GM12878 (cell line): ENCODE data around the gene BBOX1. TPM values are rescaled to one million over a fixed set of nuclear protein-coding genes. Genes with fewer than 3 reads are reported as not detected.

Experiments
- ATAC-seq: fragments of 200-7000 bp; cut with Tn5 transposase; 3 replicates; pipeline ENCODE4 v1.9.1; 2020; ENCODE audit warnings: mild to moderate bottlenecking, moderate library complexity
- BruUV-seq: library from RNA; stranded (reverse); fragments of 400-500 nt; replicated peaks from 2 replicates; lab custom pipeline; 2021; lab: Mats Ljungman, UMichigan
- CTCF ChIA-PET: fragments of 300-600 bp; sonication (Branson Sonifier 250); formaldehyde crosslinking; extraction: SDS; loops from one replicate; lab custom pipeline; 2021; ENCODE audit warnings: inconsistent platforms; lab: Yijun Ruan, JAX
- POLR2A ChIA-PET: fragments of 350-600 bp; formaldehyde crosslinking; extraction: SDS; loops from one replicate; lab custom pipeline; 2021; ENCODE audit warnings: inconsistent platforms; lab: Charles Lee
- RAD21 ChIA-PET: fragments of 300-600 bp; sonication (Branson Sonifier 250); formaldehyde crosslinking; loops from one replicate; lab custom pipeline; 2023; ENCODE audit warnings: antibody characterized with exemption; ENCODE audit not compliant: unreplicated experiment; lab: Charles Lee
- SMC1A ChIA-PET: fragments of 300-600 bp; sonication (Branson Sonifier 250); formaldehyde crosslinking; loops from one replicate; lab custom pipeline; 2023; ENCODE audit not compliant: unreplicated experiment, uncharacterized antibody; lab: Charles Lee
- DNase-seq: peaks from one replicate; pipeline ENCODE4 v3.0.0-alpha.2; 2011; ENCODE audit warnings: low read depth, low spot score
- FAIRE-seq: peaks from 3 replicates; lab custom pipeline; 2011; peaks lifted over from hg19 to GRCh38; lab: Jason Lieb, UNC
- H2AFZ ChIP-seq: 2 replicates; pipeline ENCODE4 v1.6.0; 2011; ENCODE audit warnings: low read depth, low read length, control low read depth; ENCODE audit not compliant: control insufficient read depth
- H3K27ac ChIP-seq: 2 replicates; pipeline ENCODE4 v1.5.1; 2011; ENCODE audit warnings: control low read depth; ENCODE audit not compliant: control insufficient read depth, insufficient read depth
- H3K27me3 ChIP-seq, 2 experiments: replicated peaks in 1 of 2; 2 replicates each; pipeline versions ENCODE4 v1.6.0 to v1.6.1; 2011; ENCODE audit warnings: low read length in 1 of 2; ENCODE audit not compliant: control insufficient read depth in 2 of 2, insufficient read depth in 2 of 2
- H3K36me3 ChIP-seq, 2 experiments: 2 replicates each; pipeline ENCODE4 v1.5.1; 2011; ENCODE audit warnings: low read length in 1 of 2; ENCODE audit not compliant: control insufficient read depth in 2 of 2, insufficient read depth in 2 of 2
- H3K4me1 ChIP-seq: 2 replicates; pipeline ENCODE4 v1.6.1; 2011; ENCODE audit warnings: mild to moderate bottlenecking, low read length, moderate library complexity, mixed read lengths; ENCODE audit not compliant: control insufficient read depth, insufficient read depth
- H3K4me2 ChIP-seq: 2 replicates; pipeline ENCODE4 v1.6.0; 2011; ENCODE audit warnings: control low read depth; ENCODE audit not compliant: control insufficient read depth, insufficient read depth
- H3K4me3 ChIP-seq: fragments of 200-600 bp; sonication (generic); 2 replicates; pipeline ENCODE4 v1.5.1; 2016
- H3K79me2 ChIP-seq: 2 replicates; pipeline ENCODE4 v1.6.0; 2011; ENCODE audit warnings: low read length; ENCODE audit not compliant: control insufficient read depth, insufficient read depth
- H3K9ac ChIP-seq: 2 replicates; pipeline ENCODE4 v1.8.0; 2011; ENCODE audit warnings: low read length, control low read depth, mixed read lengths; ENCODE audit not compliant: control insufficient read depth, insufficient read depth
- H3K9me3 ChIP-seq: replicated peaks from 3 replicates; pipeline ENCODE4 v1.5.1; 2011; ENCODE audit warnings: mild to moderate bottlenecking, low read length; ENCODE audit not compliant: control insufficient read depth, insufficient read depth
- H4K20me1 ChIP-seq: 2 replicates; pipeline ENCODE4 v1.6.0; 2011; ENCODE audit not compliant: control insufficient read depth, insufficient read depth
- EP300 ChIP-seq, 2 experiments: fragments of 150-350 bp in 1 of 2; IDR thresholded peaks; 2 replicates each; pipeline ENCODE4 v1.6.1; 2011 to 2012; ENCODE audit warnings: low read depth in 2 of 2, low read length in 2 of 2, borderline replicate concordance in 1 of 2, improper control_type of control experiment in 1 of 2, inconsistent platforms in 1 of 2; ENCODE audit not compliant: control insufficient read depth in 1 of 2
- KDM1A ChIP-seq: fragments of 200-600 bp; sonication (generic); IDR thresholded peaks from 2 replicates; pipeline ENCODE4 v1.6.1; 2016; ENCODE audit warnings: borderline replicate concordance
- MEF2A ChIP-seq: IDR thresholded peaks from 2 replicates; pipeline ENCODE4 v1.6.1; 2011; ENCODE audit warnings: low read depth, mild to moderate bottlenecking, low read length, moderate library complexity; ENCODE audit not compliant: insufficient read depth
- NFYB ChIP-seq: IDR thresholded peaks from 2 replicates; pipeline ENCODE4 v1.6.1; 2011; ENCODE audit warnings: low read depth, mild to moderate bottlenecking, low read length, improper control_type of control experiment, moderate library complexity; ENCODE audit not compliant: insufficient read depth
- NRF1 ChIP-seq: conservative IDR thresholded peaks from 2 replicates; pipeline ENCODE4 v1.6.1; 2011; ENCODE audit warnings: mild to moderate bottlenecking, low read depth, low read length, improper control_type of control experiment
- SMARCA5 ChIP-seq: fragments of 450-650 bp; IDR thresholded peaks from 2 replicates; pipeline ENCODE4 v1.6.1; 2017; ENCODE audit warnings: mild to moderate bottlenecking
- TCF12 ChIP-seq: IDR thresholded peaks from 2 replicates; pipeline ENCODE4 v1.6.1; 2011; ENCODE audit warnings: low read depth, mild to moderate bottlenecking, low read length
- in situ Hi-C: fragments of 300-500 bp; cut with MboI; formaldehyde crosslinking; loops from 9 replicates; pipeline ENCODE4 v1.14.3; 2018; ENCODE audit warnings: mixed read lengths
- intact Hi-C: fragments of 100-400 bp; cut with micrococcal nuclease; formaldehyde crosslinking; loops from one replicate; pipeline ENCODE4 v1.14.2; 2022; ENCODE audit not compliant: unreplicated experiment
- polyA plus RNA-seq, 11 experiments: library from polyadenylated mRNA; depleted of rRNA in 4 of 11; unstranded in 6 of 11; stranded (reverse) in 5 of 11; fragments of >200 nt; fragmentation: Nextera tagmentation in 4 of 11; fragmentation: Illumina TruSeq in 1 of 11; extraction: Ambion mirVana in 4 of 11; extraction: Trizol in 1 of 11; gene quantifications; 1 replicate in 1 of 11; 2 replicates in 10 of 11; pipeline versions ENCODE4 v1.2.1 to v1.2.3, GENCODE V29; 2011 to 2016; ENCODE audit warnings: inconsistent platforms in 2 of 11, missing spikeins in 2 of 11, low read depth in 1 of 11
- total RNA-seq, 4 experiments: library from RNA; depleted of rRNA in 3 of 4; stranded (reverse); fragments of >200 nt in 3 of 4; fragmentation: Illumina TruSeq in 1 of 4; extraction: Trizol in 1 of 4; gene quantifications; 2 replicates each; pipeline versions ENCODE4 v1.2.1 to v1.2.3, GENCODE V29; 2013 to 2021
- TF ChIP-seq, protein P1 (sequence below): fragments of 450-650 bp; IDR thresholded peaks from 2 replicates; pipeline ENCODE4 v1.6.1; 2017; ENCODE audit warnings: antibody characterized with exemption, mild to moderate bottlenecking, moderate library complexity
- TF ChIP-seq, protein P2 (sequence below): fragments of 450-650 bp; formaldehyde crosslinking; IDR thresholded peaks from 2 replicates; pipeline ENCODE4 v1.4.0; 2022; ENCODE audit warnings: mild to moderate bottlenecking, moderate library complexity
- TF ChIP-seq, protein P3 (sequence below): fragments of 450-650 bp; IDR thresholded peaks from 2 replicates; pipeline ENCODE4 v1.6.1; 2016; ENCODE audit warnings: mild to moderate bottlenecking
- TF ChIP-seq, protein P4 (sequence below): fragments of 450-650 bp; IDR thresholded peaks from 2 replicates; pipeline ENCODE4 v1.6.1; 2016; ENCODE audit warnings: mild to moderate bottlenecking, moderate library complexity, borderline replicate concordance

The BBOX1 gene
- total and polyA plus RNA-seq, 10 of the 15 experiments (the other 5 are each of a cell fraction or from before 2014, with no cell fraction given) = 3.5 TPM; not detected in 9

DNA sequence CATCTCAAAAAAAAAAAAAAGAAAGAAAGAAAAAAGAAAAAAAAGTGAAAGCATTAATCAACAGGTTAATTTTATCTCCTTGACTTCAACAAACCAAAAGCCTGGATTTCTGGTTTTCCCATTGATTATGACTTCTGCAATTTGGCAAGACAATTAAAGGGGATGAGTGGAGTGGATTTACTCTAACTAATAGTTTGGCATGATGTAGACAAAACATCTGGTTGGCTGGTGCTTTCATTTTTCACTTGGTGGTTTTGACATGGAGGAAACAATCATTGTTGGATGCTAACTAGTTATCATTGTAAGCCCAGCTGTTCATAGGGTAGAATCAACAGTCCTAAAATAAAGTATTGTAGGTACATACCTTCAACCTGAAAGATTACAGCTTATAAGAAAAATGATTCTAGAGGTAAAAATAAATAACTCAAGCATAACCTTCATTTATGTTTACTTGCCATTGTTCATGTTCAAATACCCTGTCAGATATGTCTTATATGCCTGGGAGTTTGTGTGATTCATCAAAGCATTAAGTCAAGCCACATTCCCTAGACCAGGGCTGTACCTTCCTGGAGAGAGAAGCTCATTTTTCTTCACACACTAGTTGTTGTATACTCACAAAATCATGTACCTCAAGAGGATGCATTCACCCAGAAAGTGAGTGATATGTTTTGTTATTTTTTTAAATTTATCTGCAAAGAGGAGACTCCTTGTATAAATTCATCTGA, 31.6 kb upstream of the BBOX1 start:
- in situ Hi-C loops = no loop called here
- H3K9ac ChIP-seq = no peak overlapping the region
- BruUV-seq = no TSS peak
- ChIA-PET POLR2A (no interaction called here), RAD21 (no interaction called here), CTCF (no interaction called here), SMC1A (no interaction called here)
- no peaks in the 10 kb centered on the region for H3K79me2 ChIP-seq
- intact Hi-C loops = no loop called here
- H3K27ac ChIP-seq = no peak overlapping the region
- H3K4me1 ChIP-seq = no peaks in the 10 kb centered on the region
- no peak for DNase-seq
- no peaks in the 10 kb centered on the region for H3K36me3 ChIP-seq
- no peaks in the 10 kb centered on the region for H4K20me1 ChIP-seq
- H3K9me3 ChIP-seq = no peaks in the 10 kb centered on the region
- H3K27me3 ChIP-seq = no peaks in the 10 kb centered on the region
- no peak for ATAC-seq
- FAIRE-seq = no peak
- no peak overlapping the region for H2AFZ ChIP-seq
- no peak overlapping the region for H3K4me2 ChIP-seq
- H3K4me3 ChIP-seq = no peak overlapping the region
- no peak for TF ChIP-seq SMARCA5
- TF ChIP-seq, protein P1, sequence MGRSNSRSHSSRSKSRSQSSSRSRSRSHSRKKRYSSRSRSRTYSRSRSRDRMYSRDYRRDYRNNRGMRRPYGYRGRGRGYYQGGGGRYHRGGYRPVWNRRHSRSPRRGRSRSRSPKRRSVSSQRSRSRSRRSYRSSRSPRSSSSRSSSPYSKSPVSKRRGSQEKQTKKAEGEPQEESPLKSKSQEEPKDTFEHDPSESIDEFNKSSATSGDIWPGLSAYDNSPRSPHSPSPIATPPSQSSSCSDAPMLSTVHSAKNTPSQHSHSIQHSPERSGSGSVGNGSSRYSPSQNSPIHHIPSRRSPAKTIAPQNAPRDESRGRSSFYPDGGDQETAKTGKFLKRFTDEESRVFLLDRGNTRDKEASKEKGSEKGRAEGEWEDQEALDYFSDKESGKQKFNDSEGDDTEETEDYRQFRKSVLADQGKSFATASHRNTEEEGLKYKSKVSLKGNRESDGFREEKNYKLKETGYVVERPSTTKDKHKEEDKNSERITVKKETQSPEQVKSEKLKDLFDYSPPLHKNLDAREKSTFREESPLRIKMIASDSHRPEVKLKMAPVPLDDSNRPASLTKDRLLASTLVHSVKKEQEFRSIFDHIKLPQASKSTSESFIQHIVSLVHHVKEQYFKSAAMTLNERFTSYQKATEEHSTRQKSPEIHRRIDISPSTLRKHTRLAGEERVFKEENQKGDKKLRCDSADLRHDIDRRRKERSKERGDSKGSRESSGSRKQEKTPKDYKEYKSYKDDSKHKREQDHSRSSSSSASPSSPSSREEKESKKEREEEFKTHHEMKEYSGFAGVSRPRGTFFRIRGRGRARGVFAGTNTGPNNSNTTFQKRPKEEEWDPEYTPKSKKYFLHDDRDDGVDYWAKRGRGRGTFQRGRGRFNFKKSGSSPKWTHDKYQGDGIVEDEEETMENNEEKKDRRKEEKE = no peak
- TF ChIP-seq MEF2A = no peak
- TF ChIP-seq NRF1 = no peak
- TF ChIP-seq TCF12 = no peak
- TF ChIP-seq, protein P2, sequence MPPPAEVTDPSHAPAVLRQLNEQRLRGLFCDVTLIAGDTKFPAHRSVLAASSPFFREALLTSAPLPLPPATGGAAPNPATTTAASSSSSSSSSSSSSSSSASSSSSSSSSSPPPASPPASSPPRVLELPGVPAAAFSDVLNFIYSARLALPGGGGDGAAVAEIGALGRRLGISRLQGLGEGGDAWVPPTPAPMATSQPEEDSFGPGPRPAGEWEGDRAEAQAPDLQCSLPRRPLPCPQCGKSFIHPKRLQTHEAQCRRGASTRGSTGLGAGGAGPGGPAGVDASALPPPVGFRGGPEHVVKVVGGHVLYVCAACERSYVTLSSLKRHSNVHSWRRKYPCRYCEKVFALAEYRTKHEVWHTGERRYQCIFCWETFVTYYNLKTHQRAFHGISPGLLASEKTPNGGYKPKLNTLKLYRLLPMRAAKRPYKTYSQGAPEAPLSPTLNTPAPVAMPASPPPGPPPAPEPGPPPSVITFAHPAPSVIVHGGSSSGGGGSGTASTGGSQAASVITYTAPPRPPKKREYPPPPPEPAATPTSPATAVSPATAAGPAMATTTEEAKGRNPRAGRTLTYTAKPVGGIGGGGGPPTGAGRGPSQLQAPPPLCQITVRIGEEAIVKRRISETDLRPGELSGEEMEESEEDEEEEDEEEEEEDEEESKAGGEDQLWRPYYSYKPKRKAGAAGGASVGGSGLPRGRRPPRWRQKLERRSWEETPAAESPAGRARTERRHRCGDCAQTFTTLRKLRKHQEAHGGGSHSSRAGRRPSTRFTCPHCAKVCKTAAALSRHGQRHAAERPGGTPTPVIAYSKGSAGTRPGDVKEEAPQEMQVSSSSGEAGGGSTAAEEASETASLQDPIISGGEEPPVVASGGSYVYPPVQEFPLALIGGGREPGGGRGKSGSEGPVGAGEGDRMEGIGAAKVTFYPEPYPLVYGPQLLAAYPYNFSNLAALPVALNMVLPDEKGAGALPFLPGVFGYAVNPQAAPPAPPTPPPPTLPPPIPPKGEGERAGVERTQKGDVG (CRISPR knock-in tag) = no peak
- TF ChIP-seq, protein P3, sequence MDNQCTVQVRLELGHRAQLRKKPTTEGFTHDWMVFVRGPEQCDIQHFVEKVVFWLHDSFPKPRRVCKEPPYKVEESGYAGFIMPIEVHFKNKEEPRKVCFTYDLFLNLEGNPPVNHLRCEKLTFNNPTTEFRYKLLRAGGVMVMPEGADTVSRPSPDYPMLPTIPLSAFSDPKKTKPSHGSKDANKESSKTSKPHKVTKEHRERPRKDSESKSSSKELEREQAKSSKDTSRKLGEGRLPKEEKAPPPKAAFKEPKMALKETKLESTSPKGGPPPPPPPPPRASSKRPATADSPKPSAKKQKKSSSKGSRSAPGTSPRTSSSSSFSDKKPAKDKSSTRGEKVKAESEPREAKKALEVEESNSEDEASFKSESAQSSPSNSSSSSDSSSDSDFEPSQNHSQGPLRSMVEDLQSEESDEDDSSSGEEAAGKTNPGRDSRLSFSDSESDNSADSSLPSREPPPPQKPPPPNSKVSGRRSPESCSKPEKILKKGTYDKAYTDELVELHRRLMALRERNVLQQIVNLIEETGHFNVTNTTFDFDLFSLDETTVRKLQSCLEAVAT = no peak
- no peak for TF ChIP-seq KDM1A
- TF ChIP-seq EP300 (IDR thresholded peaks at IDR 0.05; ENCODE audit: borderline replicate concordance in 1 of 2, control insufficient read depth in 1 of 2, low read depth in 2 of 2, low read length in 2 of 2) = no peak
- TF ChIP-seq NFYB = no peak
- TF ChIP-seq, protein P4, sequence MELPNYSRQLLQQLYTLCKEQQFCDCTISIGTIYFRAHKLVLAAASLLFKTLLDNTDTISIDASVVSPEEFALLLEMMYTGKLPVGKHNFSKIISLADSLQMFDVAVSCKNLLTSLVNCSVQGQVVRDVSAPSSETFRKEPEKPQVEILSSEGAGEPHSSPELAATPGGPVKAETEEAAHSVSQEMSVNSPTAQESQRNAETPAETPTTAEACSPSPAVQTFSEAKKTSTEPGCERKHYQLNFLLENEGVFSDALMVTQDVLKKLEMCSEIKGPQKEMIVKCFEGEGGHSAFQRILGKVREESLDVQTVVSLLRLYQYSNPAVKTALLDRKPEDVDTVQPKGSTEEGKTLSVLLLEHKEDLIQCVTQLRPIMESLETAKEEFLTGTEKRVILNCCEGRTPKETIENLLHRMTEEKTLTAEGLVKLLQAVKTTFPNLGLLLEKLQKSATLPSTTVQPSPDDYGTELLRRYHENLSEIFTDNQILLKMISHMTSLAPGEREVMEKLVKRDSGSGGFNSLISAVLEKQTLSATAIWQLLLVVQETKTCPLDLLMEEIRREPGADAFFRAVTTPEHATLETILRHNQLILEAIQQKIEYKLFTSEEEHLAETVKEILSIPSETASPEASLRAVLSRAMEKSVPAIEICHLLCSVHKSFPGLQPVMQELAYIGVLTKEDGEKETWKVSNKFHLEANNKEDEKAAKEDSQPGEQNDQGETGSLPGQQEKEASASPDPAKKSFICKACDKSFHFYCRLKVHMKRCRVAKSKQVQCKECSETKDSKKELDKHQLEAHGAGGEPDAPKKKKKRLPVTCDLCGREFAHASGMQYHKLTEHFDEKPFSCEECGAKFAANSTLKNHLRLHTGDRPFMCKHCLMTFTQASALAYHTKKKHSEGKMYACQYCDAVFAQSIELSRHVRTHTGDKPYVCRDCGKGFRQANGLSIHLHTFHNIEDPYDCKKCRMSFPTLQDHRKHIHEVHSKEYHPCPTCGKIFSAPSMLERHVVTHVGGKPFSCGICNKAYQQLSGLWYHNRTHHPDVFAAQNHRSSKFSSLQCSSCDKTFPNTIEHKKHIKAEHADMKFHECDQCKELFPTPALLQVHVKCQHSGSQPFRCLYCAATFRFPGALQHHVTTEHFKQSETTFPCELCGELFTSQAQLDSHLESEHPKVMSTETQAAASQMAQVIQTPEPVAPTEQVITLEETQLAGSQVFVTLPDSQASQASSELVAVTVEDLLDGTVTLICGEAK = no peak
